Breast epithelium (tissue), 3 donors: Measurements from ENCODE around the gene DNM3.

Source experiments
- POLR2A ChIP-seq: fragments of 450-650 bp; IDR thresholded peaks from one replicate; pipeline ENCODE4 v1.6.1; 2016; ENCODE audit warnings: antibody characterized with exemption, mild to moderate bottlenecking, moderate library complexity
- POLR2AphosphoS5 ChIP-seq, 3 donors: sonication (generic); formaldehyde crosslinking; IDR thresholded peaks; one replicate each; pipeline ENCODE4 v1.6.1; 2017; ENCODE audit warnings: antibody characterized with exemption in 3 of 3
- TF ChIP-seq, protein P1 (sequence below), 3 donors: fragments of 450-650 bp; IDR thresholded peaks; one replicate each; pipeline ENCODE4 v1.5.1; 2016 to 2017; ENCODE audit warnings: antibody characterized with exemption in 3 of 3, mild to moderate bottlenecking in 3 of 3, moderate library complexity in 3 of 3

DNA sequence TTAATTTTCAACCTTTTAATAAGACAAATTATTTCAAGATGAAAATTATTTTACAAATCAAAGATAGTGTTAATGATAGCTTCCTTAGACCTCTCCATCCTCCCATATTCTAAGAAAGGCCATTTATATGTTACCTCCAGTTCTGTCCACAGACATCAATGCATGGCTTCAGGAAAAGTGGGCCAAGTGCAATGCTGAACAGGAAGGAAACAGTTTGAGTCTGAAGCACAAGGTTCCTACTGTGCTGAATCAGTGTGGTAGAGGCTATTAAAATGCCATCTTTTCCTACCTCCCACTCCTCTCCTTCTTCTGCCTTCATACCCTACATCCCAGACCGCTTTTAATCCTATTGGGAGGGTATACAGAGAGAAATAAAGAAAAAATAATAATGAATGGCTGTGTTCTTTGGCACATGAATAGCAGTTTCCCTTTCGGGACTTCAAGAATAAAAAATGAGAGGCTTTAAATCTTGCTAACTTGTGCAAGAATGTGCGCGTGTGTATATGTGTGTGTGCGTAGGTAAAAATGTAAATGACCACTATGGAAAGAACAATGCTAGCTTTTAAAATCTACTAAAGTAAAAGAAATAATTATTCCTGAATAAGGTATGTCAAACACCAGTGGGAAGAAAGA lies 516.6 kb downstream of the DNM3 start:
- TF ChIP-seq, protein P1, sequence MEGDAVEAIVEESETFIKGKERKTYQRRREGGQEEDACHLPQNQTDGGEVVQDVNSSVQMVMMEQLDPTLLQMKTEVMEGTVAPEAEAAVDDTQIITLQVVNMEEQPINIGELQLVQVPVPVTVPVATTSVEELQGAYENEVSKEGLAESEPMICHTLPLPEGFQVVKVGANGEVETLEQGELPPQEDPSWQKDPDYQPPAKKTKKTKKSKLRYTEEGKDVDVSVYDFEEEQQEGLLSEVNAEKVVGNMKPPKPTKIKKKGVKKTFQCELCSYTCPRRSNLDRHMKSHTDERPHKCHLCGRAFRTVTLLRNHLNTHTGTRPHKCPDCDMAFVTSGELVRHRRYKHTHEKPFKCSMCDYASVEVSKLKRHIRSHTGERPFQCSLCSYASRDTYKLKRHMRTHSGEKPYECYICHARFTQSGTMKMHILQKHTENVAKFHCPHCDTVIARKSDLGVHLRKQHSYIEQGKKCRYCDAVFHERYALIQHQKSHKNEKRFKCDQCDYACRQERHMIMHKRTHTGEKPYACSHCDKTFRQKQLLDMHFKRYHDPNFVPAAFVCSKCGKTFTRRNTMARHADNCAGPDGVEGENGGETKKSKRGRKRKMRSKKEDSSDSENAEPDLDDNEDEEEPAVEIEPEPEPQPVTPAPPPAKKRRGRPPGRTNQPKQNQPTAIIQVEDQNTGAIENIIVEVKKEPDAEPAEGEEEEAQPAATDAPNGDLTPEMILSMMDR (IDR thresholded peaks at IDR 0.05): no peak
- no peak for TF ChIP-seq POLR2AphosphoS5 (IDR thresholded peaks at IDR 0.05)
- TF ChIP-seq POLR2A: no peak
